HG03439 (cell line): ENCODE data around the gene ZNF280D.
"Not testable (repeated sequence)": the region's sequence is repeated elsewhere in the genome, so short reads cannot be mapped to it uniquely, and the experiment has no call there.

Experiments used
- ATAC-seq: cut with Tn5 transposase; IDR thresholded peaks from one replicate; pipeline ENCODE4 v1.9.1; 2021; ENCODE audit warnings: mild to moderate bottlenecking, moderate library complexity; ENCODE audit not compliant: unreplicated experiment

ZNF280D gene

GRCh38 chr15:56718560-56718959 is 14.7 kb downstream of the ZNF280D start:
- ATAC-seq = no peak

- no peak for ATAC-seq
Observed at GRCh38 chr15:56716334-56716733, 17.0 kb downstream of the ZNF280D start.

DNA sequence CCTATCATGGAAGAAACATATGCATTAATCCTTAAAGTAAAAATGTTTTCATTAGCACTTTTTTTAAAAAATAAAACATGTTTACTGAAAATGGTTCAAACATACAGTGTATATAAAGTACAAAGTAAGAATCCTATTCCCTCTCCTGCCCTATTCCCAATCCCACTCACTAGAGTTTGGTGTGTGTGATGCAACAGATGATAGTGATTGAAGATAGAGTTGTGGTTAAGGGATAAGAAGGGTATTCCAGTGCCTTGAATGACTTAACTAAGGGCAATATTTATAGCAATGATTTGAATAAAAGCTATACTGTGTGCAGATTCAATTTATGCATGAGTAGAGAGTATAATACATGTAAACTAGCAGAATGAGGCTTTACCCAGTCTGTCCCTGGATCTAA is 18.1 kb downstream of the ZNF280D start:
- ATAC-seq = no peak

DNA sequence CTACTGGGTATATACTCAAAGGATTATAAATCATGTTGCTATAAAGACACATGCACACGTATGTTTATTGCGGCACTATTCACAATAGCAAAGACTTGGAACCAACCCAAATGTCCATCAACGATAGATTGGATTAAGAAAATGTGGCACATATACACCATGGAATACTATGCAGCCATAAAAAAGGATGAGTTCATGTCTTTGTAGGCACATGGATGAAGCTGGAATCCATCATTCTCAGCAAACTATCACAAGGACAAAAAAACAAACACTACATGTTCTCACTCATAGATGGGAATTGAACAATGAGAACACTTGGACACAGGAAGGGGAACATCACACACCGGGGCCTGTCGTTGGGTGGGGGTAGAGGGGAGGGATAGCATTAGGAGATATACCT is 23.8 kb downstream of the ZNF280D start:
- ATAC-seq = not testable (repeated sequence)

GRCh38 chr15:56699743-56700142 is 33.6 kb downstream of the ZNF280D start:
- ATAC-seq = no peak

DNA sequence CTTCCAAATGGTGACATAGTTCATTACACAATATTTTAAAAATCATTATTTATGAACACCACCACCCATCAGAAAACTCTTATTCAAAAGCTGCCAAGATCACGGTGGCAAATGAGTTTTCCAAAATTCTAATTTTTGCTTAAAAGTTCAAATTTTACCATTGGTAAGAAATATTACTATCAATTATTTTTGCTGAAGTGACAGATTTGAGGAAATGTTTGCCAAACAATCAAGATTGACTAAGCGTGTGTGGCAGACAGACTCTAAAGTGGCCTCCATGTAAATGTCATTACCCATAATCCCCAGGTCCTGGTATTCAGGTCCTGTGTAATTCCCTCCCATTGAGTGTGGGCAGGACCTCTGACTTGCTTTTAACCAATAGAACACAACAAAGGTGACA is 35.0 kb downstream of the ZNF280D start:
- no peak for ATAC-seq

GRCh38 chr15:56693761-56694160 is 39.5 kb downstream of the ZNF280D start:
- ATAC-seq = no peak

DNA sequence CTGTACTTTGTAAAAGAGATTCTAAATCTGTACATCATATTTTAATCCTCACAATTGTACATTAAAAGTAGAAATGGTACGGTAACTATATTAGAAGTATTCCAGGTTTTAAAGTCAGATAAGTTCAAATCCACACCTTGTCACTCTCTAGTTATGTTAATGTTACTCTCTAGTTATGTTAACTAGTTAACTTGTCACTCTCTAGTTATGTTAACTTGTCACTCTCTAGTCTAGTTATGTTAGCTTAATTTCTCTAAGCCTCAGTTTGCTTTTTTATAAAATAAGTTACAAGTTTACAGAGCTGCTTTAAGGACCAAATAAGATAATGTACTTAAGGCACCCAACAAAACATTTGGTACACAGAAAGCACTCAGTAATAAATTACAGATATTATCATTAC is 42.6 kb downstream of the ZNF280D start:
- no peak for ATAC-seq

DNA sequence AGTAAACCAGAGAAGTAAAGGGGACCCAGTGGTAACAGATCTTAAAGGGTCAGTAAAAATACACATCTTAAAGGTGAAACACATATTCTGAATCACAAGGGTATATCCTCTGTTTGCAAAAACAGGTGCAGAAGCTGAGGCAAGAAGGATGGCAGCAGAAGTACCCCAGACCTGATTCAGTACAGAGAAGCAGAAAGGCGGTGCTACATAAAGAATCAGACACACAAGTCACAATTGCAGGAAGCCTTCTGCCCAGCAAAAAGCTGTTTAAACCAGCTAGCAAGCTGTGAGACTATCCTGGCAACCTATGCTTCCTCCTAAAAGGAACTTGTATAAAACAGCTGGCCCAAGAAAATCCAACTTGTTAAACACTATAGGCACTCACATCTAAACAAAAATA is 49.4 kb downstream of the ZNF280D start:
- ATAC-seq = no peak

DNA sequence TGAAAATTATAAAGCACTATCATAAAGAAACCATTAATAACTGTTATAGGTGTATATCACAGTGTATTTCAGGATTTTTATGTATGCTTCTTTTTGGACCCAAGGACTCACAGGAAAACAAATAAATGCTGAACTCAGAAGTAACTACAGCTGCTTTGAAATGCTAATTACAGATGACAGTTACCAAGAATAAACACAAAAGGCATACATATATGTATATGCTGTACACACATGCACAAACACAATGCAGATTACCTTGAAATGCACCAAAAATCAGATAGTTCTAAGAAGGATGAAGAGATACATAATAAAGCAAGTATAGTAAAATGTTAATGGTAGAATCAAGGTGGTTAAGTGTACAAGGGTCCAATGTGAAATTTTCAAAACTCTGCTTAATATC is 52.2 kb downstream of the ZNF280D start:
- ATAC-seq = no peak

DNA sequence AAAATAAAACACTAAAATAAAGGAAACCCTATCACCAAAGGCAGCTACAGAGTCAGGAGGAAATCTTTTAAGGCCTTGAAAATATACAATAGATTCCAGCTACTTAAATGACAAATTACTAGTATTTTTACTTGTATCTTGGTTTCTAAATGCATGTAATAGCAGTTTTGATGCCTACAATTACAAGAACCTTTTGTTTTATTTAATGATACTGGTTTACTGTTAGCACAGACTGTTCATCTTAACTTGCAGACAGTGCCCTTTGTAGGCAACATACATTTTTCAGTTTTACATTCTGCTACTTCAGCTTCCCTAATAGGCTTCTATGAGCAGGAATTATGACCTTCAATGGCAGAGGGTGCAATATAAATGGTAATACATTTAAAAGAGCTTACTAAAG is 54.1 kb downstream of the ZNF280D start:
- no peak for ATAC-seq

DNA sequence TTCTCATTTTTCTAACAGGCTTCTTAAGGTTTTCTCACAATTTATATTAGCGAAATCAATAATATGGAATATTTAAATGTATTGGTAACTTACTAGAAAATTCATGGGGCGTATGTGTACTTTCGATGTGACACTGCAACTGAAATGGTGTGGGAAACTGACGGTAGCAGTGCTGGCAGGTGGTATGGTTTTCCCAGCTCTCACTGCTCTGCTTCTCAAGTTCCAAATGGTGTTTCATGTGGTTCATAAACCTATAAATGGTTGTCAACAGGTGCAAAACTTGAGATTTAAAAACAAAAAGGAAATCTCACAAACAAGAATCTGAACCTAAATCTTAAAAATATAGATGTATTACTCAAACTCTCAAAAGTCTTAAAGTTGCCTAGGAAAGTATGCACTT is 54.7 kb downstream of the ZNF280D start:
- no peak for ATAC-seq

GRCh38 chr15:56677271-56677670 is 56.0 kb downstream of the ZNF280D start:
- no peak for ATAC-seq

GRCh38 chr15:56675930-56676329 is 57.4 kb downstream of the ZNF280D start:
- ATAC-seq = no peak

GRCh38 chr15:56674857-56675256 is 58.5 kb downstream of the ZNF280D start:
- ATAC-seq = no peak

GRCh38 chr15:56672721-56673120 is 60.6 kb downstream of the ZNF280D start:
- ATAC-seq = no peak

GRCh38 chr15:56667517-56667916 is 65.8 kb downstream of the ZNF280D start:
- no peak for ATAC-seq

DNA sequence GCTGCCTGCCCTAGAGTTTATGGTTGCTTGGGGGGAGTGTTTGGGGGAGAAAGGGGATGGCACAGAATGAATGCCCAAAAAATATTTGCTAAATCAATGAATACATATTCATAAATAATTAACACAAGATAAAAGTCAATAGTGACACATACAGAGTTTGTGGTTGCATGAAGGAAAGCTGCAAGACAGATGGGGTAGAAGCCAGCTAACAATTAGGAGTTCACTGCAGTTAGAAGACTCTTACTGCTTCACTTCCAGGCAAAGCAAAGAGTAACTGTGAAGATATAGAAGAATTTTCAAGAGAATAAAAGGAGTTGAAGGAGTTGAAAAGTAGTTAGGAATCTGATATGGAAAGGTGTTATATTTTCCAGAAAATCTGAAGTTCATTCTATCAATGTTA is 72.4 kb downstream of the ZNF280D start:
- no peak for ATAC-seq

DNA sequence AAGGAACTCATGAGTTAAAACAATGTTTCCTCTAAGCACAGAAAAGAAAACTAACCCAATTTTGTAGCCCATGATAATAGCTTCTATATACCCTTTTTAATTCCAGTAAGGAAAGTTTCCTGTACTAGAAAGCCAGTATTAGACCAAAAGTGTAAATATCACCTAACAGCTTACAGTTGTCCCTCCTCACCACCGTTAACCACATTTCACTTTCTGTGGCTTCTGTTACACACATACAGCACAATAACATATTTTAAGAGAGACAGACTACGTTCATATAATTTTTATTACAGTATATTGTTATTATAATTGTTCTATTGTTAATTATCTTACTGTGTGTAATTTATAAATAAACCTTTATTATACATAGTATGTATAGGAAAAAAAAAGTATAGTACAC is 74.1 kb downstream of the ZNF280D start:
- ATAC-seq = no peak

GRCh38 chr15:56654624-56655023 is 78.7 kb downstream of the ZNF280D start:
- ATAC-seq = no peak

DNA sequence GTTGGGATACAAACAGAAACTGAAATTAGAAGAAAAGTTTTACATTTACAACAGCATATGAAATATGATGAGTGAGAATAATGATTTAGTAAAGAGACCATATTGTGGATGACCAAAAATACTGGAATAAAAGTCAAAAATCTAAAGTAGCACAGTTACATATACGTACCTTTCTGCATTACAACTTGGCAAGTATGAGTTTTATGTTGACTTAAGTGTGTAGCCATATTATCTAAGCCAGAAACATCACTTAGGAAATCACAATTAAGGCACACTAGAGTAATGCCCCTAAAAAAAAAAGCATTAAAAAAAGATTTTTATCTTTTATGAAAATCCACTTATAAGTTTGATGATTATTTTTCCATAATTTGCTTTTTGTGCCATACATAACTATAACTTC is 79.1 kb downstream of the ZNF280D start:
- no peak for ATAC-seq

DNA sequence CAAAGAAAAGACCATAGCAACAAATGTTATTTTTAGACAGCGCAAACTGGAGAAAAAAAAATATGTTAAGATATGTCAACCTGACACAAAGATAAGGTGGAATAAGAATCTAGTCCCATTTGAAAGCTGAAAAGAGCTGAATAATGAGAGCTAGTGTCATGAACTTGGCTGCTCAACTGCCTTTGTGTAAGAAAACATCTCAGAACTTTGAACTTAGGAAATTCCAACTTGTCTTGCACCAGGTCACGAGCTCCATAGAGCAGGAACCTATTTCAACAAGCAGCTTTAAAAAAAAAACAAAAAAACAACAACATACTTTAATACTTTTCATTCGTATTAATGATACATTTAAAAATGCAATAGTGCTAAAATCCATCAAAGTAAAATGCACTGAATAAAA is 79.5 kb downstream of the ZNF280D start:
- ATAC-seq = no peak

DNA sequence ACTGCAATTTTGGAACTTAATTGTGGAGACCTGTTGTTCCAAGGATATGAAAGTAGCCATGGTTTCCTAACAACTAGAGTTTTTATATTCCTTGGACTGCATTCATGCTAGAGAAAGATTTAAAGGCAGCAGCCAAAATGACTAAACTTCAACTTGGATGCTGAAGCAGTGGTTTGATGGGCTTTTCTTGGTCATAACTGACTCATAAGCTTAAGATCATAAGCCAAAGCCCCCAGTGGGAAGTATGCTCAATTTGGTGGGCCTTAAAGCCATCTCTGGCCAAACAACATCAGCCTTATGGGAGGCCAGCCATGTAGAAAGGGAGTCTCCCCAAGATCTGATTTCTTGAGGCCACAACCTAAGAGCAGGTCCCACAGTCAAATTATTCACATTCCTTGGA is 80.2 kb downstream of the ZNF280D start:
- ATAC-seq = no peak

- no peak for ATAC-seq
Observed at GRCh38 chr15:56648311-56648710, 85.0 kb downstream of the ZNF280D start.
